Neural progenitor cell (in vitro differentiated cells): ENCODE measurements around the gene NCK1. TPM values are rescaled to one million over a fixed set of nuclear protein-coding genes. Genes with fewer than 3 reads are reported as not detected.
"Not testable (repeated sequence)": the region's sequence is repeated elsewhere in the genome, so short reads cannot be mapped to it uniquely, and the experiment has no call there.

Source experiments
- DNase-seq: peaks from one replicate; pipeline ENCODE4 v3.0.0-alpha.2; 2016; ENCODE audit warnings: low spot score
- H2AFZ ChIP-seq: fragments of 200-600 bp; sonication (generic); replicated peaks from 2 replicates; pipeline ENCODE4 v1.6.1; 2016; ENCODE audit warnings: antibody characterized with exemption
- H3F3A ChIP-seq: fragments of 200-600 bp; sonication (generic); 2 replicates; pipeline ENCODE4 v1.6.1; 2016; ENCODE audit warnings: antibody characterized with exemption, low read depth
- H3K27ac ChIP-seq: fragments of 200-600 bp; sonication (generic); 2 replicates; pipeline ENCODE4 v1.5.1; 2016; ENCODE audit warnings: mild to moderate bottlenecking
- H3K27me3 ChIP-seq: fragments of 200-600 bp; sonication (generic); 2 replicates; pipeline ENCODE4 v1.6.1; 2016; ENCODE audit warnings: mild to moderate bottlenecking, moderate library complexity
- H3K36me3 ChIP-seq: fragments of 200-600 bp; sonication (generic); 2 replicates; pipeline ENCODE4 v1.5.1; 2016
- H3K4me1 ChIP-seq: fragments of 200-600 bp; sonication (generic); 2 replicates; pipeline ENCODE4 v1.6.1; 2016; ENCODE audit warnings: mixed run types
- H3K4me2 ChIP-seq: fragments of 200-600 bp; sonication (generic); 2 replicates; pipeline ENCODE4 v1.6.1; 2016
- H3K4me3 ChIP-seq: fragments of 200-600 bp; sonication (generic); 2 replicates; pipeline ENCODE4 v1.5.1; 2016
- H3K79me2 ChIP-seq: fragments of 200-600 bp; sonication (generic); 2 replicates; pipeline ENCODE4 v1.6.1; 2016; ENCODE audit warnings: low read depth
- H3K9ac ChIP-seq: fragments of 200-600 bp; sonication (generic); 2 replicates; pipeline ENCODE4 v1.6.1; 2016
- H3K9me3 ChIP-seq: fragments of 200-600 bp; sonication (generic); 2 replicates; pipeline ENCODE4 v1.5.1; 2016; ENCODE audit warnings: low read depth
- H4K20me1 ChIP-seq: fragments of 200-600 bp; sonication (generic); 2 replicates; pipeline ENCODE4 v1.6.1; 2016; ENCODE audit warnings: low read depth
- H3K27ac Mint-ChIP-seq: 3 replicates; pipeline ENCODE4 v1.8.0; 2021; ENCODE audit warnings: mixed read lengths
- H3K27me3 Mint-ChIP-seq: 2 replicates; pipeline ENCODE4 v1.8.0; 2022; ENCODE audit warnings: low read depth, mild to moderate bottlenecking, inconsistent platforms, moderate library complexity, mixed read lengths; ENCODE audit not compliant: insufficient read depth
- H3K36me3 Mint-ChIP-seq: 3 replicates; pipeline ENCODE4 v1.8.0; 2021; ENCODE audit warnings: mixed read lengths
- H3K4me1 Mint-ChIP-seq: 3 replicates; pipeline ENCODE4 v1.8.0; 2021; ENCODE audit warnings: mixed read lengths
- H3K4me3 Mint-ChIP-seq: 3 replicates; pipeline ENCODE4 v1.8.0; 2021; ENCODE audit warnings: mild to moderate bottlenecking, moderate library complexity, mixed read lengths
- H3K9me3 Mint-ChIP-seq: 3 replicates; pipeline ENCODE4 v1.8.0; 2020; ENCODE audit warnings: mixed read lengths
- CTCF ChIP-seq: fragments of 200-600 bp; sonication (generic); IDR thresholded peaks from 2 replicates; pipeline ENCODE4 v1.5.1; 2017; ENCODE audit warnings: antibody characterized with exemption, mild to moderate bottlenecking
- EZH2 ChIP-seq: fragments of 200-600 bp; sonication (generic); IDR thresholded peaks from 2 replicates; pipeline ENCODE4 v1.6.1; 2017; ENCODE audit warnings: antibody characterized with exemption, mild to moderate bottlenecking, moderate library complexity
- EZH2phosphoT487 ChIP-seq: fragments of 200-600 bp; sonication (generic); IDR thresholded peaks from 2 replicates; pipeline ENCODE4 v1.6.1; 2017; ENCODE audit warnings: antibody characterized with exemption
- total RNA-seq: library from RNA; depleted of rRNA; stranded (reverse); fragments of >200 nt; gene quantifications from 2 replicates; pipeline ENCODE4 v1.2.3, GENCODE V29; 2015; ENCODE audit warnings: low replicate concordance

Gene NCK1
- total RNA-seq, 1 donor from 2014 or later = 46.5 TPM

GRCh38 chr3:136982033-136982432 lies 120.0 kb downstream of the NCK1 start:
- no peaks in the 10 kb centered on the region for H3K27me3 Mint-ChIP-seq
- no peak overlapping the region for H3K4me3 ChIP-seq
- no peaks in the 10 kb centered on the region for H3K4me1 Mint-ChIP-seq
- peaks cover 6% of the 10 kb centered on the region for H3K36me3 Mint-ChIP-seq
- no peaks in the 10 kb centered on the region for H3K27me3 ChIP-seq
- no peak overlapping the region for H3K4me2 ChIP-seq
- TF ChIP-seq CTCF = no peak
- TF ChIP-seq EZH2 = no peak
- no peak for TF ChIP-seq EZH2phosphoT487
- no peak overlapping the region for H3K4me3 Mint-ChIP-seq
- peaks cover 2% of the 10 kb centered on the region for H3K9me3 Mint-ChIP-seq
- H3K79me2 ChIP-seq = no peaks in the 10 kb centered on the region
- no peak for DNase-seq
- H4K20me1 ChIP-seq = no peaks in the 10 kb centered on the region
- H3K27ac Mint-ChIP-seq = no peak overlapping the region
- no peaks in the 10 kb centered on the region for H3F3A ChIP-seq
- H3K4me1 ChIP-seq = no peaks in the 10 kb centered on the region
- no peaks in the 10 kb centered on the region for H3K9me3 ChIP-seq
- H3K9ac ChIP-seq = no peak overlapping the region
- H2AFZ ChIP-seq = no peak overlapping the region
- H3K27ac ChIP-seq = no peak overlapping the region
- H3K36me3 ChIP-seq = no peaks in the 10 kb centered on the region

- H3F3A ChIP-seq = no peaks in the 10 kb centered on the region
- H3K9ac ChIP-seq = no peak overlapping the region
- H3K27ac Mint-ChIP-seq = no peak overlapping the region
- DNase-seq = no peak
- no peak overlapping the region for H3K4me3 ChIP-seq
- no peaks in the 10 kb centered on the region for H3K79me2 ChIP-seq
- no peaks in the 10 kb centered on the region for H3K4me1 Mint-ChIP-seq
- H3K36me3 Mint-ChIP-seq = peaks cover 7% of the 10 kb centered on the region
- H3K36me3 ChIP-seq = no peaks in the 10 kb centered on the region
- no peaks in the 10 kb centered on the region for H3K27me3 Mint-ChIP-seq
- no peaks in the 10 kb centered on the region for H3K9me3 ChIP-seq
- no peak overlapping the region for H3K4me3 Mint-ChIP-seq
- H4K20me1 ChIP-seq = no peaks in the 10 kb centered on the region
- H3K27ac ChIP-seq = no peak overlapping the region
- TF ChIP-seq CTCF = no peak
- no peak for TF ChIP-seq EZH2
- TF ChIP-seq EZH2phosphoT487 = no peak
- no peaks in the 10 kb centered on the region for H3K27me3 ChIP-seq
- no peak overlapping the region for H2AFZ ChIP-seq
- H3K4me2 ChIP-seq = no peak overlapping the region
- peaks cover 5% of the 10 kb centered on the region for H3K9me3 Mint-ChIP-seq
- H3K4me1 ChIP-seq = no peaks in the 10 kb centered on the region
Measured at GRCh38 chr3:136982520-136983138, 120.6 kb downstream of the NCK1 start.

DNA sequence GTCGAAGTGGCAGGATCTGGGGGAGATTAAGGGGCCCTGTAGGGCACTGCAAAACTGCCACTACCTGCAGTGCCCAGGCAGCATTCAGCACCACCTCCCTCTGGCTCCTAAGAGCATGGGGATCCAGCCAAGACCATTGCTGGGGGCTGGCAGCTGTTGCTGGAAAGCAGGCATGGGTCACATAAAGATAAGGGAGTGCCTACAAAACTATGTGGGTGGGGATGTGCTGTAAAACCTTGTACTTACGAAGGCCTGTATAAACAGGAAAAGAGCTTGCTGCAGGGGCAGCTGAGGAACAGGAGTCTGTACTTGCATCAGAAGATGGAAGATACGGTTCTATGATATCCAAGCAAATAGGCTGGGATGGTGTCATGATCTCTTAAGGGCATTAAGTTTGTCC lies 122.8 kb downstream of the NCK1 start:
- Mint-ChIP-seq H3K36me3 (peaks cover 7% of the 10 kb centered on the region), H3K27me3 (no peaks in the 10 kb centered on the region), H3K4me3 (no peak overlapping the region), H3K4me1 (no peaks in the 10 kb centered on the region), H3K9me3 (peaks cover 9% of the 10 kb centered on the region), H3K27ac (peak overlapping the region; percentile 1)
- H3K4me3 ChIP-seq = no peak overlapping the region
- no peaks in the 10 kb centered on the region for H3K79me2 ChIP-seq
- H3K4me1 ChIP-seq = no peaks in the 10 kb centered on the region
- H4K20me1 ChIP-seq = no peaks in the 10 kb centered on the region
- no peaks in the 10 kb centered on the region for H3F3A ChIP-seq
- no peak overlapping the region for H3K27ac ChIP-seq
- H3K9ac ChIP-seq = no peak overlapping the region
- DNase-seq = no peak
- no peaks in the 10 kb centered on the region for H3K27me3 ChIP-seq
- H3K4me2 ChIP-seq = no peak overlapping the region
- TF ChIP-seq CTCF = no peak
- TF ChIP-seq EZH2phosphoT487 = no peak
- TF ChIP-seq EZH2 = no peak
- H3K9me3 ChIP-seq = no peaks in the 10 kb centered on the region
- no peak overlapping the region for H2AFZ ChIP-seq
- no peaks in the 10 kb centered on the region for H3K36me3 ChIP-seq

GRCh38 chr3:136987398-136987980 lies 125.5 kb downstream of the NCK1 start:
- H3K4me2 ChIP-seq, H3K4me1 Mint-ChIP-seq, DNase-seq, H3K27ac Mint-ChIP-seq, H3K27ac ChIP-seq, H3K36me3 Mint-ChIP-seq, H3K9me3 ChIP-seq, H3K9me3 Mint-ChIP-seq, H4K20me1 ChIP-seq, H3K9ac ChIP-seq, H3K4me3 ChIP-seq, H3K27me3 Mint-ChIP-seq, H3F3A ChIP-seq, H3K36me3 ChIP-seq, H3K27me3 ChIP-seq, H2AFZ ChIP-seq, H3K79me2 ChIP-seq, H3K4me1 ChIP-seq: not testable (repeated sequence)
- H3K4me3 Mint-ChIP-seq = peak overlapping the region; percentile 48
